Measurements from ENCODE around the gene SNX3. TPM values are rescaled to one million over a fixed set of nuclear protein-coding genes. Genes with fewer than 3 reads are reported as not detected.
"Not testable (repeated sequence)": the region's sequence is repeated elsewhere in the genome, so short reads cannot be mapped to it uniquely, and the experiment has no call there.

SNX3 gene
- polyA plus RNA-seq: 100 to 1,000 TPM; 140 to 331 (median 209) TPM
- long read RNA-seq, donor 1, transcript SNX3-201 (4 exons, 1,755 nt): major isoform, 249 of 372 reads
- long read RNA-seq, donor 1, transcript SNX3-202 (4 exons, 890 nt): minor isoform, 20 of 372 reads
- long read RNA-seq, donor 1, partial matches to known transcripts: 103 of 372 reads
- long read RNA-seq, donor 1, other reads (novel, unspliced or antisense): 0 of 372 reads
- long read RNA-seq, donor 2, transcript SNX3-201 (4 exons, 1,755 nt): major isoform, 40 of 54 reads
- long read RNA-seq, donor 2, partial matches to known transcripts: 12 of 54 reads
- long read RNA-seq, donor 2, other reads (novel, unspliced or antisense): 0 of 54 reads
- long read RNA-seq, donor 3, transcript SNX3-201 (4 exons, 1,755 nt): major isoform, 68 of 92 reads
- long read RNA-seq, donor 3, partial matches to known transcripts: 20 of 92 reads
- long read RNA-seq, donor 3, other reads (novel, unspliced or antisense): 0 of 92 reads
- long read RNA-seq, donor 4, transcript SNX3-201 (4 exons, 1,755 nt): major isoform, 5 of 5 reads
- long read RNA-seq, donor 4, partial matches to known transcripts: 0 of 5 reads
- long read RNA-seq, donor 4, other reads (novel, unspliced or antisense): 0 of 5 reads
- long read RNA-seq, donor 5, transcript SNX3-201 (4 exons, 1,755 nt): major isoform, 49 of 64 reads
- long read RNA-seq, donor 5, transcript SNX3-202 (4 exons, 890 nt): minor isoform, 6 of 64 reads
- long read RNA-seq, donor 5, partial matches to known transcripts: 9 of 64 reads
- long read RNA-seq, donor 5, other reads (novel, unspliced or antisense): 0 of 64 reads
- long read RNA-seq, donor 6, transcript SNX3-201 (4 exons, 1,755 nt): major isoform, 103 of 132 reads
- long read RNA-seq, donor 6, transcript SNX3-202 (4 exons, 890 nt): minor isoform, 9 of 132 reads
- long read RNA-seq, donor 6, partial matches to known transcripts: 20 of 132 reads
- long read RNA-seq, donor 6, other reads (novel, unspliced or antisense): 0 of 132 reads
- long read RNA-seq, donor 7, transcript SNX3-201 (4 exons, 1,755 nt): major isoform, 130 of 214 reads
- long read RNA-seq, donor 7, transcript SNX3-202 (4 exons, 890 nt): minor isoform, 12 of 214 reads
- long read RNA-seq, donor 7, partial matches to known transcripts: 72 of 214 reads
- long read RNA-seq, donor 7, other reads (novel, unspliced or antisense): 0 of 214 reads
- long read RNA-seq, donor 8, partial matches to known transcripts: 0 of 3 reads
- long read RNA-seq, donor 8, other reads (novel, unspliced or antisense): 0 of 3 reads
- long read RNA-seq, donor 9, transcript SNX3-201 (4 exons, 1,755 nt): major isoform, 12 of 23 reads
- long read RNA-seq, donor 9, partial matches to known transcripts: 8 of 23 reads
- long read RNA-seq, donor 9, other reads (novel, unspliced or antisense): 0 of 23 reads
- long read RNA-seq, donor 10, transcript SNX3-201 (4 exons, 1,755 nt): major isoform, 101 of 122 reads
- long read RNA-seq, donor 10, transcript SNX3-202 (4 exons, 890 nt): minor isoform, 6 of 122 reads
- long read RNA-seq, donor 10, partial matches to known transcripts: 14 of 122 reads
- long read RNA-seq, donor 10, other reads (novel, unspliced or antisense): 0 of 122 reads

DNA sequence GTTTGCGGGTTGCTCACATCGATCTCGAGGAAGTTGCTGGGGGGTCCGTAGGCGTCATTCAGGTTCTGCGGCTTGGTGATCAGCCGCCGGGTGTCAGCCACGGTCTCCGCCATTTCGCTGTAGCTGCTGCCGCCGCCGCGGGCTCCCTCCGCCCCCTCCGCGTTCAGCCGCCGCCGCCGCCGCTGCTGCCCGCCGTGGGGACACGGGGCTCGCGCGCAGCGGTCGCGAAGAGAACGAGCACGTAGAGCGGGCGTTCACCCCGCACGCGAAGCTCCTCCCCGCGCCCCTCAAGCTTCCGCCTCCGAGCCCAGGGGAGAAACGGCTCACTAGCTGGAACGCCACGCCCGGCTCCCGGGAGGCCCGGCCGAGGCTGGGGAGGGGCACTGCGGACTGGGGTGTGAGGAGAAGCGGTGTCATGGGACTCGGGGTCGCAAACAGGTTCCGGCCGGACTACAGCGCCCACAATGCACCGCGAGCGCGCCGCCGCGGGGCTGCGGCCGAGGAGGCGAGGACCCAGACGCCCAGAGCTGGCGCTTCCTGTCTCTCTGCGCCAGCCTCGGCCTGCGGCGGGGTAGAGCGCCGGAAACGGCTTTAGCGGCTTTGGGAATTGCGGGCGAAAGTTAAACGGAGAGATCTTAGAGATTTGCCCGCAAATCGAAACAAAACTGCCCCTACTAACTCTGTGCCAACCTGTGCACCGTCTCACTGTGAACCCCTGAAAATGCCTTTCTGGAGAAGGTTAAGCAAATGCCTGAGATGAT is at the start of gene SNX3:
SNX3 (minus strand) TSS at position 232 of the 761 bp plus-strand sequence; CDS start at position 113, 119 bp downstream.
- H3K36me3 ChIP-seq (ENCODE audit: control insufficient read depth in 3 of 3, insufficient read depth in 2 of 3, low read depth in 1 of 3, low read length in 3 of 3): peaks cover 0 to 14% (median 0%) of the 10 kb centered on the region in 3 donors
- DNase-seq: peak; percentile 98 to 100
- H3K4me3 ChIP-seq (ENCODE audit: low read depth in 1 of 3, low read length in 3 of 3): peak within 1 kb of the TSS; percentile 95 to 99 (median 98)
- H3K9me3 ChIP-seq (ENCODE audit: control insufficient read depth in 2 of 2, insufficient read depth in 1 of 2, low read depth in 1 of 2, low read length in 1 of 2): no peaks in the 10 kb centered on the region
- FAIRE-seq: no peak
- H3K27me3 ChIP-seq (ENCODE audit: control insufficient read depth in 3 of 3, insufficient read depth in 3 of 3, low read length in 3 of 3): no peaks in the 10 kb centered on the region
- peaks cover 0 to 2% (median 0%) of the 10 kb centered on the region in 3 donors for H3K4me1 ChIP-seq (ENCODE audit: control insufficient read depth in 3 of 3, insufficient read depth in 2 of 3, low read depth in 1 of 3, low read length in 2 of 3)
- H3K27ac ChIP-seq (ENCODE audit: low read depth in 1 of 3, low read length in 2 of 3): peak within 1 kb of the TSS; percentile 87 to 100 (median 93)
- WGBS, 3 donors: 0 to 1% (median 0%) methylated on average over 63 to 83 of the region's 83 CpGs

DNA sequence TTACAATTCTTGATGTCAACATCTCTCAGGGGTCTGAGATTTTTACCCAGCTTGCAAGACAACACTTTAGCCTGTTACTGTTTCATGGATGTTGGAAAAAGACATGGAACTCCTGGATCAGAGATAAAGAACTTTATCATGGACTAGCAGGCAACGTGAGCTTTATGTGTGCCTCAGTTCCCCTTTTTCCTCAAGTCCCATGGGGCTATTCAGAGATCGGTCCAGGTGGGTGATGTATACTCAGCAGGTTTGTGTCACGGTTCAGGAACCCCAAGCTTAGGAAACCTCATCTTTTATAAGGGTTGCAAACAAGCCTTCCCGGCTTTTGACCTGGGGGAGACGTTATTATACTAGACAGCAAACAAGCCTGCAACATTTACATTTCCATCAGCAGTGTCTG is 49.0 kb upstream of the SNX3 start:
- Histone ChIP-seq H3K4me1 (ENCODE audit: control insufficient read depth in 3 of 3, insufficient read depth in 2 of 3, low read depth in 1 of 3, low read length in 2 of 3) (peaks cover 0 to 25% (median 4%) of the 10 kb centered on the region in 3 donors), H3K27me3 (ENCODE audit: control insufficient read depth in 3 of 3, insufficient read depth in 3 of 3, low read length in 3 of 3) (no peaks in the 10 kb centered on the region), H3K27ac (ENCODE audit: low read depth in 1 of 3, low read length in 2 of 3) (no peak overlapping the region), H3K9me3 (ENCODE audit: control insufficient read depth in 2 of 2, insufficient read depth in 1 of 2, low read depth in 1 of 2, low read length in 1 of 2) (no peaks in the 10 kb centered on the region), H3K4me3 (ENCODE audit: low read depth in 1 of 3, low read length in 3 of 3) (no peak overlapping the region), H3K36me3 (ENCODE audit: control insufficient read depth in 3 of 3, insufficient read depth in 2 of 3, low read depth in 1 of 3, low read length in 3 of 3) (no peaks in the 10 kb centered on the region)
- DNase-seq: no peak
- FAIRE-seq: no peak
- 90 to 96% (median 90%) methylated on average over 5 of the region's 5 CpGs for WGBS, 3 donors

DNA sequence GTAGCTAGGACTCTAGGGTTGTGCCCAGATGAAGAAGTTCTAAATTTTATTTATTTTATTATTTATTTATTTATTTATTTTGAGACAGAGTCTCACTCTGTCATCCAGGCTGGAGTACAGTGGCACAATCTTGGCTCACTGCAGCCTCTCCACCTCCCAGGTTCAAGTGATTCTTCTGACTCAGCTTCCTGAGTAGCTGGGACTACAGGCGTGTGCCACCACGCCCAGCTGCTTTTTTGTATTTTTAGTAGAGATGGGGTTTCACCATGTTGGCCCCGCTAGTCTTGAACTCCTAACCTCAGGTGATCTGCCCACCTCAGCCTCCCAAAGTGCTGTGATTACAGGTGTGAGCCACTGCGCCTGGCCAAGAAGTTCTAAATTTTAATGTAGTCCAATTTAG is 47.8 kb upstream of the SNX3 start:
- FAIRE-seq; H3K27ac ChIP-seq (ENCODE audit: low read depth in 1 of 3, low read length in 2 of 3); H3K9me3 ChIP-seq (ENCODE audit: control insufficient read depth in 2 of 2, insufficient read depth in 1 of 2, low read depth in 1 of 2, low read length in 1 of 2); H3K36me3 ChIP-seq (ENCODE audit: control insufficient read depth in 3 of 3, insufficient read depth in 2 of 3, low read depth in 1 of 3, low read length in 3 of 3); H3K4me3 ChIP-seq (ENCODE audit: low read depth in 1 of 3, low read length in 3 of 3); DNase-seq; H3K27me3 ChIP-seq (ENCODE audit: control insufficient read depth in 3 of 3, insufficient read depth in 3 of 3, low read length in 3 of 3): not testable (repeated sequence)
- 71 to 79% (median 72%) methylated on average over 4 of the region's 4 CpGs for WGBS, 3 donors
- H3K4me1 ChIP-seq (ENCODE audit: control insufficient read depth in 3 of 3, insufficient read depth in 2 of 3, low read depth in 1 of 3, low read length in 2 of 3): peaks cover 0 to 17% (median 2%) of the 10 kb centered on the region in 3 donors

DNA sequence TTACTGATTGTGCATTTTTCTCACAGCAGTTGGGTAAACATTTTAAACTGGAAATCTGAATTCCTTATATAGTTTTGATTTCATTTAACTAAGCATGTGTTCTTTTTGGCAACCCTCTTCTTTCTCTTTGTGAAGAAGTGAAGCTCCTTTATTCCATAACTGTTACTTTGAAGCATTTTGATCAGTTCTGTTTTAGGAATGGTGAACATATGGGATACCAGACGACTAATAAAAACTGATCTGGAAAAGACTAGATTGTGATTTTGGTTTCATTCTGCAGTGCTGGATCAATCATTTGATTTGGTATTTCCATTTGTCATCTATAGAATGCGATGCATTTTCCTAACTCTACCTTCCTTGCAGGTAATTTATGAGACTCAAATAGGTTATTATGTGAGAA is 43.8 kb upstream of the SNX3 start:
- Histone ChIP-seq H3K9me3 (ENCODE audit: control insufficient read depth in 2 of 2, insufficient read depth in 1 of 2, low read depth in 1 of 2, low read length in 1 of 2) (no peaks in the 10 kb centered on the region), H3K36me3 (ENCODE audit: control insufficient read depth in 3 of 3, insufficient read depth in 2 of 3, low read depth in 1 of 3, low read length in 3 of 3) (no peaks in the 10 kb centered on the region), H3K27ac (ENCODE audit: low read depth in 1 of 3, low read length in 2 of 3) (no peak overlapping the region), H3K27me3 (ENCODE audit: control insufficient read depth in 3 of 3, insufficient read depth in 3 of 3, low read length in 3 of 3) (no peaks in the 10 kb centered on the region), H3K4me1 (ENCODE audit: control insufficient read depth in 3 of 3, insufficient read depth in 2 of 3, low read depth in 1 of 3, low read length in 2 of 3) (peaks cover 0 to 18% (median 0%) of the 10 kb centered on the region in 3 donors), H3K4me3 (ENCODE audit: low read depth in 1 of 3, low read length in 3 of 3) (no peak overlapping the region)
- DNase-seq (no peak), FAIRE-seq (no peak)
- 87 to 94% (median 90%) methylated on average over 2 of the region's 2 CpGs for WGBS, 3 donors

DNA sequence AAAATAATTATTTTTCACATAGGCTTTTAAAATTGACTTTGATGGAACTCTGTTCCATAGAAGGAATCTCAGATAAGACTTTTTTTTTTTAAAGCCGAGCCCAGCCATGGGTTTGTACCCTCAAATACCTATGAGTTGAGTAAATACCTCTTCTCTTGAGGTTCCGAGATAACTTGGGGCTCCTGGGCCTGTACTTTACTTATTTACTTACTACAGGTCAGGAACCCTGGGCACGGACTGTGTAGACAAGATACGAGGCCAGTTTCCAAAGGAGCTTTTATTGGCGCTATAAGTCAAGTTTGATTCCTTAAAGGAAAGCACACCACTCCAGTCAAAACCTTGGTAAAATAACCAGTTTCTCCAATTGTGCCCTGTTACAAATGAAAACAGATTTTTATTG is 41.5 kb upstream of the SNX3 start:
- no peaks in the 10 kb centered on the region for H3K36me3 ChIP-seq (ENCODE audit: control insufficient read depth in 3 of 3, insufficient read depth in 2 of 3, low read depth in 1 of 3, low read length in 3 of 3)
- no peak overlapping the region for H3K4me3 ChIP-seq (ENCODE audit: low read depth in 1 of 3, low read length in 3 of 3)
- 83 to 90% (median 88%) methylated on average over 5 of the region's 5 CpGs for WGBS, 3 donors
- H3K27me3 ChIP-seq (ENCODE audit: control insufficient read depth in 3 of 3, insufficient read depth in 3 of 3, low read length in 3 of 3): no peaks in the 10 kb centered on the region
- no peaks in the 10 kb centered on the region for H3K9me3 ChIP-seq (ENCODE audit: control insufficient read depth in 2 of 2, insufficient read depth in 1 of 2, low read depth in 1 of 2, low read length in 1 of 2)
- FAIRE-seq (no peak), DNase-seq (peak in 1 of 2 donors; percentile 73)
- peaks cover 0 to 22% (median 0%) of the 10 kb centered on the region in 3 donors for H3K4me1 ChIP-seq (ENCODE audit: control insufficient read depth in 3 of 3, insufficient read depth in 2 of 3, low read depth in 1 of 3, low read length in 2 of 3)
- H3K27ac ChIP-seq (ENCODE audit: low read depth in 1 of 3, low read length in 2 of 3): peak overlapping the region in 1 of 3 donors; percentile 29

DNA sequence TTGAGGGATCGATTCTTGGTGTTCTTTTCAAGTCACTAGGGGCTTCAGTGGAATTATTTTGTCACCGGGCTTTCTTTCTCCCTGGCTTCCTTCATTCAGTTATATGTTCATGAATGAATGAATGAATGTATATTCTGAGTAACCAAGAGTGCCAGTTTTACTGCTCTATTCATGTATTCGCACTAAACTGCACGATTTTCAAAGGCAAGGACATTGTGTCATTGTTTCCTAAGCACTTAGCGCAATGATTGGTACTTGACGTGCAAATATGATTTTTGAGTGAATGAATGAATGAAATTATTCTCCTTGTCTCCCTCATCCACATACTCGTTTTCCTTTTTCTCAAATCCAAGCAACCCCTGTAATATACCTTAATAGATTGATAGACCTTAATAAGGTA is 34.8 kb upstream of the SNX3 start:
- DNase-seq (no peak), FAIRE-seq (no peak)
- Histone ChIP-seq H3K9me3 (ENCODE audit: control insufficient read depth in 2 of 2, insufficient read depth in 1 of 2, low read depth in 1 of 2, low read length in 1 of 2) (no peaks in the 10 kb centered on the region), H3K27me3 (ENCODE audit: control insufficient read depth in 3 of 3, insufficient read depth in 3 of 3, low read length in 3 of 3) (no peaks in the 10 kb centered on the region), H3K27ac (ENCODE audit: low read depth in 1 of 3, low read length in 2 of 3) (peak overlapping the region; percentile 90 to 99 (median 97)), H3K4me3 (ENCODE audit: low read depth in 1 of 3, low read length in 3 of 3) (peak overlapping the region; percentile 61 to 78 (median 70)), H3K4me1 (ENCODE audit: control insufficient read depth in 3 of 3, insufficient read depth in 2 of 3, low read depth in 1 of 3, low read length in 2 of 3) (peaks cover 0 to 14% (median 2%) of the 10 kb centered on the region in 3 donors), H3K36me3 (ENCODE audit: control insufficient read depth in 3 of 3, insufficient read depth in 2 of 3, low read depth in 1 of 3, low read length in 3 of 3) (no peaks in the 10 kb centered on the region)
- 41 to 50% (median 49%) methylated on average over 7 of the region's 7 CpGs for WGBS, 3 donors
